Suppressor macrophage treated with lipopolysaccharide for 4 hours (primary cell): ENCODE data around the gene KCNQ1.

Source experiments
- DNase-seq: peaks from one replicate; pipeline ENCODE4 v3.0.0-alpha.2; 2020

Gene KCNQ1

DNA sequence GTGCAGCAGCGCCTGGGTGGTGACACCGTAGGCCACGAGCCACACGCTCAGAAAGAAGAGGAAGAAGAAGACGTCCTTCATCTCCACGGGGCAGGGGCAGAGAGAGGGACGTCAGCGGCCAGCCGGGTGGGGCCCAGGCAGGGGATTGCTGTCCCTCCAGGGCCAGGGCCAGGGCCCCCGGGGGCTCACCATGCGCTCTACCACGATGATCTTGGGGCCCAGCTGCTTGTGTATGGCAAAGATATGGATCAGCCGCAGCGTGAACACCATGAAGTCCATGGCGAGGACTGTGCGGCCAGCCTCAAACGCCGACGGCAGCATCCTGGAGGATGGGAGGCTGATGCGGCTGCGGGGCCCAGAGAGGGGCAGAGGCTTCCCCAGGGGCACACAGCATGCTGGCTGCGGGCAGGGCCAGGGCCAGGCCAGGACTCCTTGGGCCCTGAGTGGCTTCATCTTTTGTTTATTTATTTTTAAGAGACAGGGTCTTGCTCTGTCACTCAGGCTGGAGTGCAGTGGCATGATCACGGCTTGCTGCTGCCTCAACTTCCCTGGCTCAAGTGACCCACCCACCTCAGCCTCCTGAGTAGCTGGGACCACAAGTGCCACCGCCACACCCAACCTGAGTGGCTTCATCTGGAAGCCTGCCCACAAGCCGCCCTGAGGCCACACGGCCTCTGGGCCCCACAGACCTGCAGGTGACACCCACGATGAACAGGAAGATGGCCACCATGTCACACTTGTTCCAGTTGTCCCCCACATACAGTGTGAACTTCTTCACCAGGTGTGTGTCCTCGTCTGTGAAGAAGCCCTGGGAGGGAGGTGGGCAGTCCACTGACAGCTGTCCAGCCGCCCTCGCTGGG is 33.1 kb upstream of the KCNQ1 start:
- DNase-seq: no peak

- DNase-seq: no peak
Measured at GRCh38 chr11:2412323-2412722, 32.5 kb upstream of the KCNQ1 start.

DNA sequence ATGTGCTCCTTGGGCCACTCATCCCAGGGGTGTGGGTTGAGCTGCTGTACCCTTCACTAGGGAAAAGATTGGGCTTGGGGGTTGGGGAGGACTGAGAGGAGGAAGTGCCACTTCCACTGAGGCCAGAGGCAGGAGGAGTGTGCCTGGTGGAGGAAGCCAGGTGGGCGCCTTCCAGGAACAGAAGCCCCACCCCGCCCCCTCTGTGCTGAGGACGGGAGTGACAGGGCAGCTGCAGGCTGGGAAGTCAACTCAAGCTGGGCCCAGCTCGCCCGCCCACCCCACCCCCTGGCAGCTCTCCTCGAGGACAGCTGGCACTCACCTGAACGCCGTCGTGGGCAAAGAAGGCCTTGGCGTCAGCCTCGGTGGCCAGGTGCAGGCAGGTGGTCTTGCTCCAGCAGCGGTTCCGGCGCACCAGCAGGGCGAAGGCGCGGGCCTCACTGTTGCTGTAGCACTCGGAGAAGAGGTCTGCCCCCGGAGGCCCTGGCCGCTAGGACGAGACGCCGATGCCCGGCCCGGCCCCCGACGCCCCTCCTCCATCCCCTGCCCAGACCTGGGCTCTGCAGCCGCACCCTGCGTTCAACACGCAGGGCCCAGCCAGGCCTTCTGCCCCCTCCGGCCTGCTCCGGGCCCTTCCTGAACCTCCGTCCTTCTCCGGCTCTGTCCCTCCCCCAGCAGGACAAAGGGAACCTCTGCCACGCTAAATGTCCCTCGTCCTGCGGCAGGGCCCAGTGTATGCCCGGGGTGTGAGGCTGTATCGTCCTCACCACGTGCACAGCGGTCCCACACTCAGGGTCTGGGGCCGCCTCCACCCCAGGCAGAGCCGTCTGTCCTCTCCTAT is 30.8 kb upstream of the KCNQ1 start:
- no peak for DNase-seq

GRCh38 chr11:2414616-2415015 is 30.2 kb upstream of the KCNQ1 start:
- no peak for DNase-seq

- DNase-seq: no peak
Measured at GRCh38 chr11:2415171-2415570, 29.6 kb upstream of the KCNQ1 start.

- no peak for DNase-seq
Measured at GRCh38 chr11:2415601-2416380, 29.0 kb upstream of the KCNQ1 start.

DNA sequence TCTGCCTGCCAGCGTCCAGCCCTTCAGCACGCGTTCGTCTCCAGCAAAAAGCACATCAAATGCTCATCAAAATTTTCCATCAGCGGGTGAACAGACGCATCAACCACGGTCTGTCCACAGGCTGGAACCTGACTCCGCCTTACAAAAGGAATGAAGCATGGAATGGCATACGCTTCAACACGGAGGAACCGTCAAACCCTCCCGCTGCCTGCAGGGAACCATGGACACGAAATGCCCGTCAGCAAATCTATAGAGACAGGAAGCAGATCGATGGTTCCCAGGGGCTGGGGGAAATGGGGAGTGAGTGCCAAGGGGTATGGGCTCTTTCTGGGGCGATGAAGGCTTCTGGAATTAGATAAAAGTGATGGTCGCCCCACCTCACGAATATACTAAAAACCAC is 28.0 kb upstream of the KCNQ1 start:
- DNase-seq: no peak

GRCh38 chr11:2417856-2418692 is 26.7 kb upstream of the KCNQ1 start:
- no peak for DNase-seq

DNA sequence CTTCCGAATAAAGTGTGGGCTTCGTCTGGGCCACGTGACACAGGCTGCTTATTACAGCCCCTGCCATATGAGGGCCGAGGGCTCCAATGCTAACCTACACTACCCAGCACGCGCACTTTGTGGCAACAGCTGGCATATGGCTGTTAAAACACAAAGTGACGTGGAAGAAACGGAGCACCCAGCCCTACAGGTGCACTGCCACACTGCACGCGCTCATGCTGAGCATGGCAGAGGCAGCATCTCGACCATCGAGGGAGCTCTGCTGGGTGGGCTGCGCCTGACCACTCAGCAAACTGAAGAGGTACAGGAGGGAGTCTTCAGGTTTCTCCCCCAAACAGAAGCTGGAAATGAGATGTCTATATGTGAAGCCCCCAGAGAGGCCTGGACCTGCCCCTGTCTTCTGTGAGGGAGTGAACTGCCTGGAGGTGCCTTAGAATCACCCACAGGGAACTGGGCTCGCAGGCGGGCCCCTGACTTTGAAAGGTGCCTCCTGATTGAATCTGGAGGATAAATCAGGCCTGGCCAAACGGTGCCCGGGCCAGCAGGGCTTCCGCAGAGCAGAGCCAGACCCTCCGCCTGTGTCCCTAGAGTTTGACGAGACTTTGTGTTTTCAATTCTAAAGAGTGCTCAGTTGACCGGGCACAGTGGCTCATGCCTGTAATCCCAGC is 26.0 kb upstream of the KCNQ1 start:
- no peak for DNase-seq

DNA sequence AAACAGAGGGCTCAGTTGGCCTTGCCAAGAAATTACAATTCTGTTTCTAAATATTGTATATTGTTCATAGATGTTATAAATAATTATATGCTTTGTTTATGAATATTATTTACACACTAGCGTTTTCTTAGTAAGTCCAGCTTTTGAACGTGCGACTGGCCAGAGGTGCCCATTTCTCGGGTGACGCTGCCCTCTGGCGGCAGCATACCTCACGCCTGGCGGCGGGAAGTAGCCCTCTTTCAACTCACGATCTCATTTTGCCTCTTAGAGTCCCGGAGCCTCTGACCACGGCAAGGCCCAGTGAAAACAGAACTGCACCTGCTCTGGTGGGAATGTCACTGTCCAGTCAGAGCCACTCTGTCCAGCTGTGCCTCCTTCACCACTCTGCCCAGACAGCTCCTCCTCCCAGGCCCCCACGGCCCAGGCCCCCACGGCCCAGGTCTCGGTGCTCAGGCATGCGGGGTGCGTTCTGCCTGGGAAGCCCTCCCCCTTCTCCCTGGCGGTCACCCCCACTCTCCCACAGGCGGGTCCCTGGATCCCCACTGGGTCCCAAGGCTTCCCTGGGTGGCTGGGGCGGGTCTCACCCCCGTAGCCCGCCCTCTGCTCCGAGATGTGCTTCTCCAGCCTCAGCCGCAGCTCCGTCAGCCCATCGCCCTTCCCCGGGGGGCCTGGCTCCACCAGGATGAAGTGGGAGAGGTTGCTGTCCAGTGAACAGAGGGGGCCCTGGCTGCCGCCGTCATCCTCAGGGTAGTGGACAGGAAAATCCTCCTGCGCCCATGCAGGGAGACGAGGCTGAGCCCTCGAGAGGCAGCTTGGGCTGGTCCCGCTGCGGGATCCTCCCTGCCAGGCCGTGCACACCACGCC is 24.9 kb upstream of the KCNQ1 start:
- peak; percentile 83 for DNase-seq

DNA sequence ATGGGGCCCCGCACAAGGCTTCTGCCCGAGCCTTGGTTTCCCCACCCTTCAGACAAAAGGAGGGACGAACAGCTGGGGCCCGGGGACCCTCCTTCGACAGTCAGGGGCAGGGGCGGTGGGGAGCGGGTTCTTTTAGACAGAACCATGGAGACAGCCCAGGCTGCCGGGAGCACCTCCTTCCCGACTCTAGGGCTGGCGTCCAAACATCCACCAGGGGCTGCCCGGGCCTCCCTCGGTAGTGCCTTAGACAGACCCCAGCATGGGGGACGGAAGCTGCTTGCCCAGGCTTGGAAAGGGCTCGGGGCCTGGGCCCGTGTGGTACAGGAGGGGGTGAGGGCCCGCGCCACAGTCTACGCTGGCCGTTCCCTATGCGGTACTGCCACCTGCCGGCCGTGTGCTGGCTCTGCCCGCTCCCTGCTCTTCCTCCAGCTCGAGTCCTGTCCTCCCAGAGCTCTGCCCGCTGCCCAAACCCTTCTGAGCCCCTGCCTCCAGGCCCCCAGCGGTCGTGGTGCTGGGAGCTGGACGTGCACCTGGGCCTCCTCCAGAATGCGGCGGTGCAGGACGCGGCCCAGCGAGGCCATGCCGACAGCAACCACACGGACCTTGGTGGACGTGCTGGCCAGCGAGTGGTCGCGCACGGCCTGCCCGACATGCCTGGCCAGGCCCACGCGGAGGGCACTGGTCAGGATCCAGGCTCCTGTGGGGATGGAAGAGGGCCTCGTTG is 24.1 kb upstream of the KCNQ1 start:
- DNase-seq: peak; percentile 87

DNA sequence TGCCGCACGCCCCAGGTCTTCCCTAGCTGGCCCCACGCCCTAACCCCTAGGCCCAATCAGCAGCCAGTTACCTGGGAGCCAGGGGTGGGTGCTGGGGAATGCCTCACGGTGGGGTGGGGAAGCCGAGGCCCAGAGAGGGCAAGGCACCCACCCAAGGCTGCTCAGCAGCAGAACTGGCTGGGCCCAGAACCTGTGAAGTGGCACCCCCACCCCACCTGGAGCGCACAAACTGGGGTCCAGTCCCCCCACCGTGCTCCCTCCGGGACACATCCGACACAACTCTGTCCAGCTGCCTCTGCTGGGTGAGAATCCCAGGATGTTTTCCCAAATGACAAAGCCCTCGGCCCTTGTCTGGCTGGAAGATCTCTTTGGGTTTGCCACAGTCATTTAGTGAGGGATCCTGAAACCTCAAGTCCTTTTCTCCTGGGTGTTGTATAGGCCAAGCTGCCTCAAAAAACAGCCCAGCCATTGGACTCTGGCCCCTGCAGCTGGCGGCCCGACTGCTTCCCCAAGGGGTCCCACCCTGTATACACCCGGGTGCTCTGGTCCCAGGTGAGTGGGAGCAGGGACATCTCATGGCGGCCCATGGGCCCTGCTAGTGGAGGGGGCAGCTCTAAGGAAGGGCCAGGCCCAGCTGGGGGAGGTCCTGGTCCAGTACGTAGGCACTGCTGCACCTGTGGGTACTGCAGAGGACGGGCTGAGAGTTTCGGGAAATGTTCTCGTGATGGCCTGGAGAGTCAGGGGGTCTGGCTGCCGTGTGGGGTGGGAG is 23.4 kb upstream of the KCNQ1 start:
- no peak for DNase-seq

GRCh38 chr11:2421996-2422395 is 22.8 kb upstream of the KCNQ1 start:
- DNase-seq: no peak

DNA sequence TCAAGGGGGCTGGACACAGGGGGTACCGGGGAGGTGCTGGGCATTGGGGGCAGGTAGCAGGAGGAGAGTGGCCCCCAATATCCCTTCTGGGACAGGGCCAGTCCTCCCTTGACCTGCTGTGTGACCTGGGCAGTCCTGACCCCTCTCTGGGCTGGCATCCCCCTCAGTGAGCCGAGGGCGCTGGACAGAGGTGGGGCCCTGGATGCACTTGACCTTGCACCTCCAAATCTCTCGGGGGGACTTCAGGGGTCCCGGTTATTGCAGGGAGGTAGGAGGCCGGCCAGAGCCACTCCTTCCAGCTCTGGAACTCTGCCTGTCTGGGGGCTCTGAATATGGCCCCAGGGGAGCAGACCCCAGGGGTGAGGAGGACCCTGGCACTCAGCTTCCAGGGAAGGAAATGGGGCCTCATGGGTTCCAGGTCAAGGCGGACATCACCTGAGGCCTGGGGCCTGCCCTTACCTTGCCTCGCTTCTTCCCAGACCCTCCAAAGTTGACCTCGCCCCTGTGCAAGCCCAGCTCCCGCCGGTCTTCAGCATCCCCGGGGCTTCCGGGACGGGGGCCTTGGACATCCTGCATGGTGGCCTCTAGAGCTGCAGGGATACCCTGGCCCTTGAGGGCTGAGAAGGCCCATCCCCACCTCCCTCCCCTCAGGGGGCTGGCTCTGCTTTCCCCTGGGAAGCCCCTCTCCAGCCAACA is 22.2 kb upstream of the KCNQ1 start:
- no peak for DNase-seq

GRCh38 chr11:2423157-2424025 is 21.4 kb upstream of the KCNQ1 start:
- no peak for DNase-seq

DNA sequence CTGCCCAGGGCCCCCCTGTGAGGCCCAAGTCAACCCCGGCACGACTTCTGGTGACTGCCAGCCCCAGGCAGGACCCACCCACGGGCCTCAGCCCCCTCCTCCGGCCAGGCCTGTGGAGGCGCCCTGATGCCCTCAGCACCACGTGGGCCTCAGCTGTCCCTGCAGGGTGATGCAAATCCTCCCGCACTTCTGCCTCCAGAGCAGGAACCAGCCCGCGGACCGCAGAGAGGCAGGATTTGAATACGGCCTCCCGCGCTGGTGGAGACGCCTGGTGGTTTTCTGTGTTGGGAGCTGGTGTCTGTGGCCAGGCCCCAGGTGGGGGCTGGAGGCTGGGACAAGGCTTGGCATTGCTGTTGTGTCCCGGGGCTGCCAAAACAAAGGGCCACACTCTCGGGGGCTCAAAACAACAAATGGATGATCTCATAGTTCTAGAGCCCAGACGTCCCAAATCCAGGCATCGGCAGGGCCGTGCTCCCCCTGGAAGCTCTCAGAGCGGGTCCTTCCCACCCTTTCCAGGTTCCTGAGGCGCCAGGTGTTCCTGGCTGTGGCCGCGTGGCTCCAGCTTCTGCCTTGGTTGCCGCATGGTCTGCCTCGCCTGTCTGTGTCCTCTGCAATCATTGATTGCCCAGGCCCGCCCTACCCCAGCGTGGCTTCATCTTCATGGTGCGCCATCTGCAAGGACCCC is 19.9 kb upstream of the KCNQ1 start:
- peak; percentile 45 for DNase-seq

DNA sequence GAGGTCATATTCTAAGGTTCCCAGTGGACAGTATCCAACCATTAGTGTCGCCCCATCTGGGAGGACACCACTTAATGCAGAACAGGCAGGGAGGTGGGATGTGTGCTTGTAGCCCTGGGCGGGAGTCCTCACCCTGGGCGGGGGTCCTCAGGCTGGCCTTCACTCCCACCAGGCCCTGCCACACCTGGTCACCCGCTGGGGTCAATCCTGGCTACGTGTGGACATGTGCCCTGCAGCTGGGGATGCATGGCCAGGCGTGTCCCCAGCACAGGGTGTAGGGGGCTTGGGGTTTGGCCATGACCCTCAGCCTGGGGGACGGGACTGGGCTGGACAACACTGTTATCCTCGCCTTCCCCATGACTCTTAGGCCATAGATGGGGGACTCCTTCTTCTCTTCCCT is 19.3 kb upstream of the KCNQ1 start:
- DNase-seq: no peak
